GM18858 (cell line): ENCODE data around the gene ATP2C2.
"Not testable (repeated sequence)": the region's sequence is repeated elsewhere in the genome, so short reads cannot be mapped to it uniquely, and the experiment has no call there.

ENCODE experiments used
- ATAC-seq: cut with Tn5 transposase; IDR thresholded peaks from one replicate; pipeline ENCODE4 v1.9.1; 2021; ENCODE audit not compliant: unreplicated experiment

ATP2C2 gene, protein sequence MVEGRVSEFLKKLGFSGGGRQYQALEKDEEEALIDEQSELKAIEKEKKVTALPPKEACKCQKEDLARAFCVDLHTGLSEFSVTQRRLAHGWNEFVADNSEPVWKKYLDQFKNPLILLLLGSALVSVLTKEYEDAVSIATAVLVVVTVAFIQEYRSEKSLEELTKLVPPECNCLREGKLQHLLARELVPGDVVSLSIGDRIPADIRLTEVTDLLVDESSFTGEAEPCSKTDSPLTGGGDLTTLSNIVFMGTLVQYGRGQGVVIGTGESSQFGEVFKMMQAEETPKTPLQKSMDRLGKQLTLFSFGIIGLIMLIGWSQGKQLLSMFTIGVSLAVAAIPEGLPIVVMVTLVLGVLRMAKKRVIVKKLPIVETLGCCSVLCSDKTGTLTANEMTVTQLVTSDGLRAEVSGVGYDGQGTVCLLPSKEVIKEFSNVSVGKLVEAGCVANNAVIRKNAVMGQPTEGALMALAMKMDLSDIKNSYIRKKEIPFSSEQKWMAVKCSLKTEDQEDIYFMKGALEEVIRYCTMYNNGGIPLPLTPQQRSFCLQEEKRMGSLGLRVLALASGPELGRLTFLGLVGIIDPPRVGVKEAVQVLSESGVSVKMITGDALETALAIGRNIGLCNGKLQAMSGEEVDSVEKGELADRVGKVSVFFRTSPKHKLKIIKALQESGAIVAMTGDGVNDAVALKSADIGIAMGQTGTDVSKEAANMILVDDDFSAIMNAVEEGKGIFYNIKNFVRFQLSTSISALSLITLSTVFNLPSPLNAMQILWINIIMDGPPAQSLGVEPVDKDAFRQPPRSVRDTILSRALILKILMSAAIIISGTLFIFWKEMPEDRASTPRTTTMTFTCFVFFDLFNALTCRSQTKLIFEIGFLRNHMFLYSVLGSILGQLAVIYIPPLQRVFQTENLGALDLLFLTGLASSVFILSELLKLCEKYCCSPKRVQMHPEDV

DNA sequence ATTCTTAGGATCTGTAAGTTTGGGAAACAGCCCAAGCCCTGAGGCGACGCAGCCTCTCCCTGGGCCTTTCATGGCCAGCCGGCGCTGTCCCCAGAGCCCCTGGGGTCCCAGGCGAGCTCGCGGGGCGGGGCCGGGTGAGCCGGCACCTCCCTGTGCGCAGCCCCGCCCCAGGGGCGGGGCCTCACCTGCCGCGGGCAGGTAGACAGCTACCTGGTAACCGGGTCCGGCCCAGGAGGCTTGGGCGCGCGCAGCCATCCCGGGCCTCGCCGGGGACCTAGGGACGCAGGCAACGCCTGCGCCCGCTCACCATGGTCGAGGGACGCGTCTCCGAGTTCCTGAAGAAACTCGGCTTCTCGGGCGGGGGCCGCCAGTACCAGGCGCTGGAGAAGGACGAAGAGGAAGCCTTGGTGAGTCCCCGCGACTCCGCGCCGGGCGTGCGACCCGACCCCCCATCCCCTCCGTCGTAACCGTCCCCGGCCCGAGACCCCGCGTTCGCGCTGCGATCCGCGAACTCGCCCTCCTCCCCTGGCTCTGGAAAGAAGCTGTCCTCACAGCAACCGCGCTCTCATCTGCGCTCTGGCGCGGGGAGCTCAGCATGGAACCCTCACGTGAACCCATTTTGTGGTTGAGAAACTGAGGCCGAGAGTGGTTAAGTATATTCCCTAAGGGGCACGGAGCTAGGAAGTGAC is at the start of gene ATP2C2:
TSS of gene ATP2C2 (plus strand) at position 231 of the 689 bp plus-strand sequence. CDS start at position 309, 78 bp downstream.
- no peak for ATAC-seq

DNA sequence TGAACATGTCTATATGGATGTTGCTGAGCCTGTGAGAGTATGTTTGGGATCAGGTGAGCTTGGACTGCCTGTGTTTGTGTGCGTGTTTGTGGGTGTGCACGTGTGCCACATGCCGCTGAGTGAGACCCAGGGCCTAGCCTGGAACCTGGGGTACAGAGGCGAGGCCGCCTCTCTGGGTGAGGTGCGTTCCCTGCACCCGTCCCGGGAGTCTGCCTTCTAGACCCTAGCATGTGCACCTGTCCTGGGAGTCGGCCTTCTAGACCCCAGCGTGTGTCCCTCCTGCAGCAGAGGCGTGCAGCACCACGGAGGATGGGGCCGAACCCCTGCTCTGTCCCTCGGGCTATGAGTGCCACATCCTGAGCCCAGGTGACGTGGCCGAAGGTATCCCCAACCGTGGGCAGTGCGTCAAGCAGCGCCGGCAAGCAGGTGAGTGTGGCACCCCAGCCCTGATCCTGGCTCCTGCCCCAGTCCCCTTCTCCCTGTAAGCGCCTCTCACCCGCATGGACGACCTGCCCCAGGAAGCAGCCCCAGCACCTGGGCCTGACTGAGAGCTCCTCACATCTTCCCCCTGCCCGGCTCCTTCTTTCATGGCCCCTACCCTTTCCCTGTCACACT is 49.1 kb upstream of the ATP2C2 start:
- ATAC-seq, result no peak

DNA sequence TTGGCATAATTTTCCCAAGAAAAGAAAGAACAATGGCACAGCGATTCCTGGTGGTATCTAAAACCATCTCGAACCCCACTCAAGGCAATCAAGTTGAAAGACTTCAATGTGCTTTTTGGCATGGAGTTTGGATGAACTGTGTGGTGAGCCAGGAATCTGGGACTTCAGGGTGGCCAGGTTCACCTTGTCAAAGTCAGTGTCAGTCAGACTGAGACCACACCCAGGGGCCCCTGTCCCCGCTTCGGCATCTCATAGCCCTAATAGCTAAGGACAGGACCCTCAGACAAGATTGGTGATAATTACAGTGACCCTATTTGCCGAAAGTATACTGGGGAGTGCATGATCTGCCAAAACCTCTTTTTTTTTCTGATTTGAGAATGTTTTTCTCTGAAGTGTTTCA is 47.8 kb upstream of the ATP2C2 start:
- no peak for ATAC-seq

DNA sequence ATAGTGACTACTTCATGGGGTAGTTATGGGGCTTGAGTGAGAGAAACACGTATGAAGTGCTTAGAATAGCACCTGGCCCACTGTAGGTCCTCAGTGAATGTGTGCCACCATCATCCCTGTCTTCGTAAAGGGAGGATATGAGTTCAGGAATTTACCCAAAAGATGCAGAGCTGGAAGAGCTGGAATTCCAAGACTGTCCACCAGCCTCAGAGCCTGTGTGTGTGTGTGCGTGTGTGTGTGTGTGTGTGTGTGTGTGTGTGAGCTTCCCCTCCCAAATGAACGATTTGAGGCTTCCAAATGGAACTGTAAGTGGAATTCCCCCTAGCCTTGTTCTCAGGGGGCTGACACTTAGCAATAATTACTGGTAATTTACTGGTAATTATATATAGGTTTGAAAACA is 46.4 kb upstream of the ATP2C2 start:
- no peak for ATAC-seq

DNA sequence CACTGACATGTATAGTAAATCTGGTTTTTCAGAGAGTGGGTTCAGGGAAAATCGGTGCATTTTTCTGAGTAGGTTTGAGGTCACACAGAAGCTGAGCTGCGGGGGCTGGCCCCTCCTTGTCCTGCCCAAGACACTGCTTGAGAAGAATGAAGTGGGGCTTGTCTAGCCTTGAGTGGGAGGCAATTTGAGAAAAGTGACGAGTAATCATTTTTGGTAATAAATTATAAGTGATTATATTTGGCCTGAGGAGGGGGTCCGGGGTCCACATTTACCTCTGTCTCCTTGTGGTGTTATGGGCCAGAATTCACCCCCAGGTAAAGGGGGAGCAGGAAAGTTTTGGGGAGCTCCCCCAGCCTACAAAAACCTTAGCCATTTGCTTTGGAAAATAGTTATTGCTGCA is 45.6 kb upstream of the ATP2C2 start:
- ATAC-seq, result no peak

DNA sequence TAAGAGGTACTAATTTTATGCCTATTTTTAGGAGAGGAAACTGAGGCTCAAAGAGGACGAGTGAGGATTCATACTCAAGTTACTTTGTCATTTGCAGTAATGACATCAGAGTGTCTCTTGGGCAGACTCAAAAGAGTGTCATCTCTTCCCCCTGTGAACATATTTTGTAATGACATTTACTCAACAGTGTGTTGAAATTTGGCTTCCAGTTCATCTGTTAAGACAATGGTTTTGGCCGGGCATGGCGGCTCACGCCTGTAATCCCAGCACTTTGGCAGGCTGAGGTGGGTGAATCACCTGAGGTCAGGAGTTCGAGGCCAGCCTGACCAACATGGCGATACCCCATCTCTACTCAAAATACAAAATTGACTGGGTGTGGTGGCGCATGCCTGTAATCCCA is 44.7 kb upstream of the ATP2C2 start:
- ATAC-seq, result no peak

DNA sequence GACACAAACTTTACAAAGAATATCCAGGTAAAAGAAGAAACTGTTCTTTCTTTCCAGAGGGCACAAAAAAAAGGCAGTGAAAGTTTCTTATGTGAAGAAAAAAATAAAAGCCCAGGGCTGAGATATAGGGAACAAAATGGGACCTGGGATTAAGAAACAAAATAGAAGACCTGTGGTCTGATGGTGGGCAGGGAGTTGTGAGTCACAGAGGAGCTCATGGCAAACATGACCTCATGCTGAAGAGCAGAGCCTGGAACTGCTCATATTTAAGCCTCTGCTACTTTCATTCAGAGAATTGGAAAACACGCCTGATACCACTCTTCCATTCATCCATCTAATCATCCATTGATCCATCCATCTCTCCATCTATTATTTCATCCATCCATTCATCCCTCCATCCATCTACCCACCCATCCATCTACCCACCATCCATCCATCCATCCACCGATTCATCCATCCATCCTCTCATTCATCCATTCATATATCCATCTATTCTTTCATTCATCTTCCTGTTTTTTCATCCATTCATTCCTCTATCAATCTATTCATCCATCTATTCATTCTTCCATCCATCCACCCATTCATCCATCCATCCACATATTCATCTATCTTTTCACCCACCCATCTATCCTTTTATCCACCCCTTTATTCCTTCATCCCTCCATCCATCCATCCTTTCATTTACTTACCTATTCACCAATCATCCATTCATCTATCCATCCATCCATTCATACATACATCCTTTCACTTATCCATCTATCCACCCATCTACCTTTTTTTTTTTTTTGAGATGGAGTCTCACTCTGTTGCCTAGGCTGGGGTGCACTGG is 43.7 kb upstream of the ATP2C2 start:
- no peak for ATAC-seq

DNA sequence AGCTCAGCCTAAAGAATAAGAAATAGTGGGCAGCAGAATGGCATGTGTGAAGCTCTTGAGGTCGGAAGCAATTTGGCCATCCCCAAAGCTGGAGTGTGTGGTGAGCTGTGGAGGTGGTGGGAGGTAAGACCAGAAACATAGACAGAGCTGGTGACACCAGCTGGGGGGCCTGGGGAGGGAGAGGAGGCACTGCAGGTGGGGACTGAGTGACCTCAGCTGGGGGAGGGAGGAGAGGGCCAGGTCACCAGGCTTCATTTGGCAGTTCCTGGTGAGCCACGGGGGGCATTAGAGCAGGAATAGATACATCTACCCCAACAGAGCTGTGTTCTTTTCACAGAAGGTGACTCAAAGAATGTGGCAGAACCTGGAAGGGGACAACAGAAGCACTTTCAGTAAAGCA is 41.8 kb upstream of the ATP2C2 start:
- ATAC-seq, result no peak

DNA sequence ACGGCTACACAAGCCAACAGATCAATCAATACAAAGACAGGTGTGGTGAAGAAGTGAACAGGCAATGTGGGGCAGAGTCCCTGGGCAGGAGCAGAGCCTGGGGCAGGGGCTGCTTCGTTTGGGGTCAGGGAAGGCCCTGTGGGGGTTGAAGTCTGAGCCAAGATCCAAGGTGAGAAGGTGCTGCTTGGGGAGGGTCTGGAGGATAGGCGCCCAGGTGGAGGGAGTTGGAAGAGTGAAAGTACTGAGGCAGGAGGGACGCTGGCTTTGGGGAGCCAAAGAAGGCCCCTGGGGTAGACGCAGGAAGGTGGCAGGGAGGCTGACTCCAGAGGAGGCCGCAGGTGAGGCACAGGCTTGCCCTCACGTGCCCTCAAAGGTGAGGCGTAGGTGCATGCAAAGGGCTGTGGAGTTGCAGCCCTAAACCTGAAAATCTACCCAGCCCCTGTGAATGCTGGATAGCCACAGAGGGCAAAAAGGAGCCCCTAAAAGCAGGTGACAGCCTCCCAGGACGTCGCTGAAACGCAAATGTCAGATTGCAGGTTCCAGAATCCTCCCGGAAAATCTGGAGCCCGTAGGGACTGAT is 40.3 kb upstream of the ATP2C2 start:
- no peak for ATAC-seq

DNA sequence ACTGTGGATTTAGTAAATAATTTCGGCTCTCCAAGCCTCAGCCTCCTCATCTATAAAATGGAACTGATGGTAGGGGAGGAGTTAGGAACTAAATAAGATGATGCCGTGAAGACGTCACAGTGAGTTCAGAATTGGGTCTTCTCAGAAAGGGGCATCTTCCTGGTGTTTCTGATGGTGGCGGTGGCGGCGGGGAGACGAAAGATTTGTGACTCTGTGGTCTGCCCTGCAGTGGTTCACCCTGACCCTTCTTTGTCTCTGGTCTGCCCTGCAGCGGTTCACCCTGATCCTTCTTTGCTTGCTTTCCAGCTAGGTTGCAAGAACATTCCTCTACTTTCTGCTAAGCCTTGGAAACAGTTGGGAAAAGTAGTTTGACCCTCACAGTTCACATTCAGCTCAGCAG is 39.3 kb upstream of the ATP2C2 start:
- no peak for ATAC-seq

DNA sequence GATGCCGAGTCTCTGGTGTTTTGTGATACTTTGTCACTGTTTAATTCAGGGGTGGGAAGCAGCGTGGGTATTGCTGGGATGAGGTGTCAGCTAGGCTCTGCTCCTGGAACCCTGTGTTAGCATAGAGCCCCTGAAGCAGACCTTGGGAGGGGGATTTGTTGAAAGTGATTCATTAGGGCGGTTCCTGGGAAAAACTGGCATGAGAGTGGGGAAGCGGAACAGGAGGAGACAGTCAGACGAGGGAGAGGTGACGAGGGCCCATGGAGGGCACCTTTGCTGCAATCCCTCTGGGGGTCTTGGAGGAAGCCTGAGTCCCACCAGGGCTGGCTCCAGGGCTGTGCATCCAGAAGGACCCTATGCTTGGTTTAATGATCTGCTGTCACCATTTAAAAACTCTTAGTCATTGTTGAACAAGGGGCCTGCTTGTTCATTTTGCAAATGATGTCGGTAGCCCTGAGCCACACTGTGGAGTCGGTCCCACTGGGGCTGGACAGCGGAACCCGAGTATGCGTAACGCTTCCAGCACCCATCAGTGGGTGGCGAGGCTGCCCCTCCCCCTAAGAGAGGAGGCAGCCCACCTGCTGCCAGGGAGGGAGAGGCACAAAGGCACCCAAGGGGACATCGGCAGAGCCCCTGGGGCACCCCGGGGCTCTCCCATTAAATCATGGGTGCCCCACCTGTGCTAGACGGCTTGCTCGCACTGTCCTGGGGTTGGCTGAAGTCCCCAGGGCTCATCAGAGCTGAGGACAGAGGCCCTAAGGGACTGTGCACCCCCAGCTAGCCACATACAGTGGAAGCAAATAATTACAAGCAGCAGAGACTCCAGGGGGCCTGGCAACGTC is 38.3 kb upstream of the ATP2C2 start:
- ATAC-seq, result no peak

DNA sequence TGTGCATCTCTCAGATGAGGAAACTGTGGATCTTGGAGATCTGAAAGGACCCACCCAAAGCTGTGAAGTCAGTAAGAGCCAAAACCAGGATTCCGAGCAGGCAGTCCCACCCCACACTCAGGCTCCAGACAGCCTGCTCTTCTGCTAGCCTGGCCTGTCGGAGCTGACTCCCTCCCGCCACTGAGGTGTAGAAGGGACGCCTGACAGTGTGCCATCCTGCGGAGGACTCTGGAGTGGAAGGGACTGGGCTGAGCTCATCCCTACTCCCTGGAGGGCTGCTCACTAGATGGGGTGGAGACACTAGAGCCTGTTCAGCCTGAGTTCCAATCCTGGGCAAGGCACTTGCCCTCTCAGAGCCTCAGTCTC is 37.7 kb upstream of the ATP2C2 start:
- ATAC-seq, result no peak

DNA sequence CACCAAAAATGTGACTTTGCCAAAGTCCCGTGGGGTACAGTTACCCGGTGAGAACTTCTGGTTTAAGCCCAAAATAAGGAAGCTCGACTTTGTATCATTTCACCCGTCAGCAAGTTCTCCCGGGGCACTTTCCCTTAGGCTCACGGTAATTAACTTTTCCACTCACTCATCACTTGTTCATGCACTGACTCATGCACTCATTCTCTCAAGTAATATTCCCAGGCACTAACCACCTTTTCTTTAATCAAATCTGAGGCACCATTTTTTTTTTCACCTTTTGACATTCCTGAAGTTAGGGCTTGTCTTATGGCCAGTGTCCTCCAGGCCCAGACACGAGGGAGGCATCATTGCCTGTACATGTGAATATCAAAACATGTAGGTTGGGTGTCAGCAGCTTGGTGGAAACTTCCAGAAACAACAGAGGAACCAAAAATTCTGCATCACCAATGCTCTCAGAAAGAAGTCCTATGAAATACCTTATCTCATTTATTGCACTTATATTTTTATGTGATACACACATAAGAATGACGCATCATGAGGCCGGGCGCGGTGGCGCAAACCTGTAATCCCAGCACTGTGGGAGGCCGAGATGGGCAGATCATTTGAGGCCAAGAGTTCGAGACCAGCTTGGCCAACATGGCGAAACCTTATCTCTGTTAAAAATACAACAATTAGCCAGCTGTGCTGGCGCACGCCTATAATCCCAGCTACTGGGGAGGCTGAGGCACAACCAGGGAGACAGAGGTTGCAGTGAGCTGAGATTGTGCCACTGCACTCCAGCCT is 36.1 kb upstream of the ATP2C2 start:
- no peak for ATAC-seq

DNA sequence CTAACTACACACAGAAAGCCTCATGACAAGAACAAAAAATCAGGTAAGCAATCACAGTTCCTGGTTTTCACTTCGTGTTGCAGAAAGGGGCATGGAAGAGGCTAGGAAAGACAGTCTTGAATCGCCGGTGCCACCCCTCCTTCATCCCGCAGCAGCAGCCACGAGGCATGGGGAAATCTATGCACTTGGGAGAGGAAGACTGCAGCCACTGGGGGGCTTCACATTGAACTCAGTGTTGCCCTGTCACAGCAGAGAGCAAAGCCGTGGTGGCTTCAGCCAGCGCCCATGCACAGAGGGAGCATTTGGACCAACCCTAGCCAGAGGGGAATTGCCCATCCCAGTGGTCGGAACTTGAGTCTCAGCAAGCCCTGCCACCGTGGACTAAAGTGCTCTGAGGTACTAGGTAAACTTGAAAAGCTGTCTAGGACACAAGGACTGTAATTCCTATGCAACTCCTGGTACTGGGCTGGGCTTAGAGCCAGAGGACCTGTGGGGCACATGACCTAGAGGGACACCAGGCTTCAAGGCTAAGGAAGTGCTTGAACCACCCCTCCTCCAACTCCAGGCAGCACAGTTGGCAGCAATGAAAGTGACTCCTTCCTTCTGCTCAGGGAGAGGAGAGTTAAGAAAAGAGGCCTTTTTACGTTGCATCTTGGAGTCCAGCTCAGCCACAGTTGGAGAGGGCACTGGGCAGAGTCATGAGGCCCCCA is 35.2 kb upstream of the ATP2C2 start:
- no peak for ATAC-seq

DNA sequence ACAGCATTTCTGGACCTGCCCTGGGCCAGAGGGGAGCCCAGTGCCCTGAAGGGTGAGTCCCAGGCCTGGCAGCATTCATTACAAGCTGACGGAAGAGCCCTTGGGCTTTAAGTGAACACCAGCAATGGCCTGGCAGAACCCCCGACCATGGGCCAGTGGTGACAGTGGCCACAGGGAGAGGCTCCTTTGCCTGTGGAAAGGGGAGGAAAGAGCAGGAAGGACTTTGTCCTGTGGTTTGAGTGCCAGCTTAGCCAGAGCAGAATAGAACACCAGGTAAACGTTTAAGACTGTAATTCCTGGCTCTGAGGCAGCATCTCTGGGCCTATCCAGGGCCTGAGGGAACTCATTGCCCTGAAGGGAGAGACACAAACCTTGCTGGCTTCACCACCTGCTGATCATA is 34.3 kb upstream of the ATP2C2 start:
- ATAC-seq, result no peak

DNA sequence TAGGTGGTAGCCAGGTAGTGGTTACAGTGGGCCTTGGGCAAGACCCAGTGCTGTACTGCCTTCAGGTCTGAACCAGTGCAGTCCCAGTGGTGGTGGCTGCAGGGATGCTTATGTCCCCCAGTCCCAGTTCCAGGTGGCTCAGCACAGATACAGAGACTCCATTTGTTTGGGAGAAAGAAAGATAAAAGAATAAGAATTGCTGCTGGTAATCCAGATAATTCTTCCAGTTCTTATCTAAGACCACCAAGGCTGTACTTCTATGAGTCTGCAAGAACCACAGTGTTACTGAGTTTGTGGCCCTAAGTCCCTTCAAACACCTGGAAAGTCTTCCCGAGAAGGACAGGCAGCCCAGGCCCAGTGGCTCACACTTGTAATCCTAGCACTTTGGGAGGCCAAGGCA is 33.9 kb upstream of the ATP2C2 start:
- ATAC-seq, result no peak

DNA sequence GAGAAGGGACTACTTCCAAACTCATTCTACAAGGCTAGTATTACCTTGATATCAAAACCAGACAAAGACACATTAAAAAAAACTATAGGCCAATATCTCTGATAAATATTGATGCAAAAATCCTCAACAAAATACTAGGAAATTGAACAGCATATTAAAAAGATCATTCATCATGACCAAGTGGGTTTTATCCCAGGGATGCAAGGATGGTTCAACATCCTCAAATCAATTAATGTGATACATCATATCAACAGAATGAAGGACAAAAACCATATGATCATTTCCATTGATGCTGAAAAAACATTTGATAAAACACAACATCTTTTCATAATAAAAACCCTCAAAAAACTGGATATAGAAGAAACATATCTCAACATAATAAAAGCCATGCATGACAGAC is 31.1 kb upstream of the ATP2C2 start:
- not testable (repeated sequence) for ATAC-seq

DNA sequence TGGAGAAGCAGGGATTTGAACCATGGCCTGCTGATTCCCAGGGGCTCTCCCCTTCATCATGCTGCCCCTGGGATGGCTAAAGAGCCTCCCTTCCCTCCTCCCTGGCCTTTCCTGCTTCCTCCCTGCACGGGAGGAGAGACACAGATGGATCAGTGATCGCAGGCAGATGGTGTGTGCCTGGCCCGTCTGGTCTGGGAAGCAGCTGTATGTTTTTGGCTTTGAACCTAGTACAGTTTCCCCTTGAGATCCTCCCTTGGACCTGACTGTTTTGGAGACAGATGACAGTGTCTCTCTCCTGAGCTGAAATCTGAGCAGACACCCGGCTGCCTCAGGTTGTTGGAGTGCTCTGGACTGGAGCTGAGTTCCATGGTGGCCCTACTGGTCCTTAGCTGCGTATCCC is 29.0 kb upstream of the ATP2C2 start:
- ATAC-seq, result no peak
